DLD1 (cell line): ENCODE results near the gene COL20A1.

ENCODE experiments used
- in situ Hi-C: cut with HindIII; loops from 2 replicates; pipeline ENCODE4 v1.10.0; 2017; ENCODE audit warnings: low sequenced_read_pairs

Gene COL20A1

GRCh38 chr20:63356931-63357879, 64.2 kb downstream of the COL20A1 start:
- in situ Hi-C loops, result no loop called here

- in situ Hi-C loops, result no loop called here
These were observed 65.2 kb downstream of the COL20A1 start for GRCh38 chr20:63357921-63358905.

- in situ Hi-C loops, result no loop called here
These were observed 66.4 kb downstream of the COL20A1 start for GRCh38 chr20:63359164-63359934.

GRCh38 chr20:63359937-63360849, 67.2 kb downstream of the COL20A1 start:
- in situ Hi-C loops, result no loop called here

GRCh38 chr20:63360850-63361518, 68.0 kb downstream of the COL20A1 start, which contains the start of gene CHRNA4:
TSS of gene CHRNA4 (minus strand) at chr20:63361349. CDS start at chr20:63361165, 184 bp downstream.
- in situ Hi-C loops, result no loop called here

- in situ Hi-C loops, result no loop called here
These were observed 68.8 kb downstream of the COL20A1 start for GRCh38 chr20:63361519-63362435.

GRCh38 chr20:63362436-63363009, 69.5 kb downstream of the COL20A1 start:
- in situ Hi-C loops, result no loop called here

GRCh38 chr20:63363013-63363957, 70.3 kb downstream of the COL20A1 start:
- in situ Hi-C loops, result no loop called here

GRCh38 chr20:63363981-63364561, 71.1 kb downstream of the COL20A1 start:
- in situ Hi-C loops, result no loop called here

GRCh38 chr20:63364801-63365585, 72.0 kb downstream of the COL20A1 start:
- in situ Hi-C loops, result no loop called here

- in situ Hi-C loops, result no loop called here
These were observed 72.8 kb downstream of the COL20A1 start for GRCh38 chr20:63365601-63366389.

- in situ Hi-C loops, result no loop called here
These were observed 73.7 kb downstream of the COL20A1 start for GRCh38 chr20:63366390-63367365.

GRCh38 chr20:63367446-63368055, 74.6 kb downstream of the COL20A1 start:
- in situ Hi-C loops, result no loop called here
